HG02970 (cell line): ENCODE data around the gene ST8SIA5.

Experiments
- ATAC-seq: cut with Tn5 transposase; IDR thresholded peaks from one replicate; pipeline ENCODE4 v1.9.1; 2021; ENCODE audit warnings: mild to moderate bottlenecking, moderate library complexity, moderate number of reproducible peaks; ENCODE audit not compliant: unreplicated experiment, low FRiP score

Gene ST8SIA5

DNA sequence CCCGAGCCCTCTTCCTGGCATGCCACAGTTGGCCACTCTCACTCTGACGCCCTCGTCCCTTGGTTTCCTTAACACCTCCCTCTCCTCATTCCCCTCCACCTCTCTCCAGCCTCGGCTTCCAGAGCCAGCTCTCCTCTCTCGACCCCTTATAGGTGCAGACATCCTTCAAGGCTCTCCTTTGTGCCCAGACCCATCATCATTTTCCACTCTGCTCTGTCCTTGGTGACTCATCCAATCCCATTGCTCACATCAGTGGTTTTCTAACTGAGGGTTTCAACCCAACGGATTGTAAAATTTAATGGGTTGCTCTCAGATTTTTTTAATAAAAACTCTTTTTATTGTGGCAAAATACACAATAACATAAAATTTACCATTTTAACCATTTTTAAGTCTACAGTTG lies 6.2 kb downstream of the ST8SIA5 start:
- ATAC-seq: no peak

DNA sequence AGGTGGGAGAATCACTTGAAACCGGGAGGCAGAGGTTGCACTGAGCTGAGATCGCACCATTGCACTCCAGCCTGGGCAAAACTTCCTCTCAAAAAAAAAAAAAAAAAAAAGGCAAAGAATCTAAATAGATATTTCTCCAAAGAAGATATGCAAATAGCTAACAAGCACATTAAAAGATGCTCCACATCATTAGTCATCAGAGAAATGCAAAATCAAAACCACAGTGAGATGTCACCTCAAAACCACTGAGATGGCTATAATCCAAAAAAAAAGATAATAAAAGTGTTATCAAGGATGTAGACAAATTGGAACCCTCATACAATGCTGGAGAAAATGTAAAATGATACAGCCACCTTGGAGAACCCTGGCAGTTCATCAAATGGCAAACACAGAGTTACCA lies 8.4 kb downstream of the ST8SIA5 start:
- ATAC-seq: no peak

DNA sequence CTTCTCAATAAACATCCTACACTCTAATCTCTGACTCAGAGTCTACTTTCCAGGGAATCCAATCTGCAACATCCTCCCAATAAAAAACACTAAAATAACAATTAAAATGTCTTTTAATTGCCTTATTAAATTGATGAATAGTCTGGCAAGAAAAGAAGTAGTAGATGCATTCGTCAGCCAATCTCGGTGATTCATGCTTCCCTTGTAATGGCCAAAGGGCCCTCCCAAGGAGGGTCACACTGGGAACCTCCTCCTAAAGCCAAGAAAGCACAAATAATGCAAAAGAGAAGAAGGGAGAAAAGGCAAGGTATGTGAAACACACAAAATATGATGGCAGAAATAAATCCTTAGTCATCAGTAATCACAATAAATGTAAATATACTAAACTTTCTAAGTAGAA lies 16.8 kb downstream of the ST8SIA5 start:
- no peak for ATAC-seq

DNA sequence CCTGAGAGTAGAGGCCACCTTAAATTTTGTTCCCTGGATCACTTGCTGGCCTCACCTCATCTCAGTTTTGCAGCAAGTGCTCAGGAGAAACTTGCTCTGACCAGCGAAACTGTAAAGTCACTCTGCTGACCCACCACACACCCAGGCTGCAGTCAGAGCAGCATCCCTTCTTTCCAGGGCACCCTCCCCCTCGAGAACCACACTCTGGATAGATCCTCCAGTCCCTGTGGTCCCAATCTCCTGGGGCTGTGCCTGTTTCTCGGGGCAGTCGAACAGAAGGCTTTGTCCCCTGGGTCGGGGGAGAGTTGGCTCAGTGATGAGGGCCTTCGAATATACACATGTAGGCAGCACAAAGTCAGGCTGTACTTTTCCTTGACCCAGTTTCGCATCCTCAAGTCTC lies 18.4 kb downstream of the ST8SIA5 start:
- ATAC-seq: no peak

DNA sequence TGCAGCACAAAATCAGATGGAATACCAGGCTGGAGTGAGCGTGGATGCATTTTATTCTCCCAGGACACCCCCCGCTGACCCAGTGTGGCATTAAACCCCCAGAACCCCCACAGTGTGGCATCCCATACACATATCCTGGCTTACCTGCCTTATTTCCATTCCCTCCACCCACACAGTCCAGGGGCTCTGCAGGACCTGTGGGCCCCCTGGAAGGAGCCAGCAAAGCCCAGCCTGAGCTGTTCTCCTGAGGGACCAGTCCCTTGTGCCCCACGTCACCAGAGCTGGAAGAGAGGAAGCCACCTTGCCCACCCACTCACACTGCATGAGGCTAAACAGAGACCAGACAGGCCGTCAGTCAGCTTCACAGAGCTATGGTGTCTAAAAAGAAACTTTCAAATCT lies 20.1 kb downstream of the ST8SIA5 start:
- no peak for ATAC-seq

DNA sequence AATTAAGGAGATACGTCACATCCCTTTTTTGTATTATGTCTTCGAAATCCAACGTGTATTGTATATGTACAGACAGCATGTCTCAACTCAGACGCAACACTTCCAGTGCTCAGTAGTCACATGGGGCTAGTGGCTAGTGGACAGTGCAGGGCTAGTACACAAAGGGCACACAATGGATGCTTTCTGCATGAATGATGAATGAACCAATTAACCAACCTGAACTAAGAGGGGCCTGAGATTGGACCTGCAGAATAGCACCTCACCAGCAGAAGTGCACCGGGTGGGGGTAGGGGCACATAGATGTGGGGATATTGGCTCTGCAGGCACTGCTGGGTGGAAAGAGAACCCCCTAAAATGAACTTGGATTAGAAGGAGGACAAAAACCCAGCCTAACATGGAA lies 20.7 kb downstream of the ST8SIA5 start:
- ATAC-seq: no peak

DNA sequence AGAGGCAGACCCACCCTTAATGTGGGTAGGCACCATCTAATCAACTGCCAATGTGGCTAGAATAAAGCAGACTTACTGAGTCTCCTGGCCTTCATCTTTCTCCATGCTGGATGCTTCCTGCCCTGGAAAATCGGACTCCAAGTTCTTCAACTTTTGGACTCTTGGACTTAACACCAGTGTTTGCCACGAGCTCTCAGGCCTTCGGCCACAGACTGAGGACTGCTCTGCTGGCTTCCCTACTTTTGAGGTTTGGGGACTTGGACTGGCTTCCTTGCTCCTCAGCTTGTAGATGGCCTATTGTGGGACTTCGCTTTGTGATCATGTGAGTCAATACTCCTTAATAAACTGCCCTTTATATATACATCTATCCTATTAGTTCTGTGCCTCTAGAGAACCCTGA lies 21.9 kb downstream of the ST8SIA5 start:
- ATAC-seq: no peak

DNA sequence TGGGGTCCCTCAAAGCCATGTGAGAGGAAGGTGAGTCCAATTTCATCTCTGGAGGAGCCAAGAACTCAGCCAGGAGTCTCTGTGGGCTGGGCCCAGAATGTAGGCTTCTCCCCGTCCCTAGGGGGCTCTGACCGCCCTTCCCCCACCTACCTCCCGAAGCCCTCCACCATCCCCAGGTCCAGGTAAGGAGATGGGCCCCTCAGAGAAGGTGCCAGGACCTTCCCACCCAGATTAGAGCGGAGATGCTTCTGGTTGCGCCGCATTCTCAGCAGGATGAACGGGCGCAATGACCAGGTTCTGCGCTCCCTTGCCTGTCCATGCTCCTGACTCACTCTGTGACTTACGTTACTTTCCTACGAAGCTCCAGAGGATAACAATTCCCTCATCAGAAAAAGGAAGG lies 23.0 kb downstream of the ST8SIA5 start:
- no peak for ATAC-seq

DNA sequence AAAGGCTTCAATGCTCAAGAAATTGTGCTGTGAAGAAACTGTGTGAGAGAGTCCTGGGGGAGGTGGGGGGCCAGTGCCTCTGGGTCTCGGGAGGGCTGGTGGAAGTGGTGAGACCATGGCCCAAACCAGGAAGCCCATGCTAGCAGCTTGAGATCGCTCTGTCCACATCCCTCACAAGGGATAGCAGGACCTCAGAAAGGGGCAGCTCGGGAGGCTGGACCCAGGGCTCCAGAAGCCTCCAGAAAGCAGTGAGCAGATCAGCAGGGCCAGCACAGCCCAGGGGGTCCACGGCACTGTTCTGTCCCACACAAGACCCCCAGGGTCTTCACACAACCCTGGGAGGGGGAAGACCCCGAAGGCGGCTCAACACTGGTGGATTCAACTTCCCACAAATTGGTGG lies 24.1 kb downstream of the ST8SIA5 start:
- no peak for ATAC-seq

DNA sequence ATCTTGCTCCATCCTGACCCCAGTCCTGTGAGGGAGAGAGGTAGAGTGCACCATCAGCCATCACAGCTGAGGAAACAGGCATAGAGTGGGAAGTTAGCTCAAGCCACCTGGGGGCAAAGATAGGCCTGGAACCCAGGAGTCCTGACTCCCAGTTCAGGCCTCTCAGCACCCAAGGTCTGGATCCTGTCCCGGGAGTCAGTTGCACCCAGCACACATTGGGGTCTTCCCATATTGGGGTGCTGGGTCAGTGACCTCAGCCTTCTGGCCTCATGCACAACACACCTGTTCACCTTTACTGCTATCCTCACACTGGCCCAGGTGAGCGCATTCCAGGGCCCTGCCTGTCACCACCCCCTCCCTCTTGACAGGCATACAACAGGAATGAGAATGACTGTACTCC lies 24.7 kb downstream of the ST8SIA5 start:
- no peak for ATAC-seq

DNA sequence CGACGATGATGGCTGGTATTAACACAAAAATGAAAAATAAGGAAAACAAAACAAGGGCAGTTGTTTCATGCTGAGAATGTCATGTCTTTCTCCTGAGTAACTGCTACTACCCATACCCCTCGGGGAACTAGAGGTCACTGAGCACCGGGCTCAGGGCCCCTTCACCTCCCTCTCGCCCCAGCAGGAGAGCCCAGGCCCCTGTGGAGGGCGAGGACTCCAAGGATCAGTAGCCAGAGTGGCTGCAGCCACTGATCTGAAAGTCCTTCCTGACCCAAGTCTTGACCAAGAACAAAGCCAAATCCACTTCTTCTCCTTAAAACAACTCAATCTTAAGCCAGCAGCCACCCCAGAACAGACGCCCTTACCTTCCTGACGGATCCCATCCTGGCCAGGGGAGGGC lies 25.5 kb downstream of the ST8SIA5 start:
- no peak for ATAC-seq

DNA sequence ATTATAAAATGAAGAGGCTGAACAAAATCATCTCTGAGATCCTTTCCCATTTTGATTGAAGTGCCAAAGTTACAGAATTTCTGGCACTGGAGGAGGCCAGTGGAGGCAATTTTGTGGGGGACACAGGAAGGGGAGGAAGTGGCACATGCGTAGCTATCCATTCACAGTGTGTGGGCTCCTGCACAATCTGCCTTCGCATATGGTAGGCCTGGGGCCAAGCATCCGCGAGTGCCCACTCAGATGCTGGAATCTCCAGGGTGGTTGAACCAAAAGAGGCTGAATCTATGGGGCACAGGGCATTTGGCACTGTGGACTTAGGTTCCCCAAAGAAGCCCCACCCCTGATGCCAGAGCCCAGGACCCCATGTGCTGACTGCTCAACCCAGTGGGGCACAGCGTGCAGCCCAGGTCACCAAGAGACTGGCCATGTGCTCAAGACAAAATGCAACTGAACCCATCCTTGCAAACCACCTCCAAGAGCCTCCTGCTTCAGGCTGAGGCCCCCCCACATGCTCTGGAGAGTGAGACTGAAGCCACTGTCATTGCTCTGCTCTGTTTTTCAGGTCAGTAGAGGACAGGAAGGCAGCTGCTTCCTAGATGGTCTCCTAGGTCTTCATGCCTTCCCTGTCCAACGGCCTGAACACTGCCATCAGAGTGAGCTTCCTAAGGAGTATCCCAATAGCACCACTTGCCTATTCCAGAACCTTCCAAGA lies 28.5 kb downstream of the ST8SIA5 start:
- no peak for ATAC-seq

DNA sequence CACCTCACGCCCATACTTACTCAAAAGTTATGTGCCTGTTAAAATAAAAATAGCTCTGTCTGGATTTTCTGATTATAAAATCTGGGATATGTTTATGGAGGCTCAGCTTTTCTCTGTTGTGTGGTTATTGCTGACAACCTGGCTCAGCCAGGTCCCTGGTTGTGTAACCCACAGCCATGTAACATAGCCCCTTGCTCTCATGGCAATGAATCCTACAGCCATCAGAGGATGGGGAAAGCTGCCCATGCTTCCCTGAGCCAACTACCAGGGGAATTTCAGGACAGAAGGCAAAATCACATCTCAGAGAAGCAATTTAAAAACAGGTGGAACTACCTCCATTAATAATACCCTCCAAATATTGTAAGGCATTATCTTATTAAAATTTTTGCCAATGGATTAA lies 29.7 kb downstream of the ST8SIA5 start:
- ATAC-seq: no peak

DNA sequence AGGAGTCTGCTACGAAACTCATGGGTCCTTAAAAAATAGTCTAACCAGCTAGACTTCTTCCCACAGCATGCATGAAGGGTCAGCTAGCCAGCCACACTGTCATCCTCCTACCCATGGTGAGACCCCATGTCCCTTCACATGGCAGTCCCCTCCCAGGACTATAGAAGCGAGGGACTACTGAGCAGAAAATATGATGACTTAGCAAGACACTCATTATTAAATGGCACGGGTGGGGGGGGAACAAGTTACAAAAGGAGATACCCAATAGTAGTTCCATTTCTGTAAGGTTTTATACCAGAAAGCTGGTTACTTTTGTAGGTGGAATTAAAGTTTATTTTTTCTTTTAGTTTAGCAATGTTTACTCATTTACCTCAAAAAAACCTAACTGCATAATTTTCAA lies 31.5 kb downstream of the ST8SIA5 start:
- no peak for ATAC-seq

DNA sequence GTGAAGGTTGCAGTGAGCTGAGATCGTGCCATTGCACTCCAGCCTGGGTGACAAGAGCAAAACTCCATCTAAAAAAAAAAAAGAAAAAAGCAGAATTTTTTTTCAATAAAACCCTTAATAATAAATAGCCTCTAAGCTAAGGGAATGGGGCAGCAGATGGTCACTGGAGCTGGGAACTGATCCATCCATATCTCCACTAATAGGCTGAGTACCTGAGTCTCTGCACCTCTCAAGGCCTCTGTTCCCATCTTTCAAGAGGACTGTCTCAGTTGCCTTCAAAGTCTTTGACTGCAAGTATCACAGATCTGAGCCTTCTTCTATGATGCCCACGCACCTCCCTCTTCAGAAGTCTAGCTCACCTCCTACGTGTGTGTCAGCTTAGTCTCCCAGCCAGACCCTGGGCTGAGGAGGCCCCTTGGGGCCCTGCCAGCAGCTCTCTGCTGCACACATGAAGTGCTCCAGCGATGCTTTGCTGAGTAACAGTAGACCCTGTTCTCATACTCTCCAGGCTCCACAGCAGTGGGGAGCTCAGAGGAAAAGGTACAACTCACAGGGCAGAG lies 32.9 kb downstream of the ST8SIA5 start:
- no peak for ATAC-seq

DNA sequence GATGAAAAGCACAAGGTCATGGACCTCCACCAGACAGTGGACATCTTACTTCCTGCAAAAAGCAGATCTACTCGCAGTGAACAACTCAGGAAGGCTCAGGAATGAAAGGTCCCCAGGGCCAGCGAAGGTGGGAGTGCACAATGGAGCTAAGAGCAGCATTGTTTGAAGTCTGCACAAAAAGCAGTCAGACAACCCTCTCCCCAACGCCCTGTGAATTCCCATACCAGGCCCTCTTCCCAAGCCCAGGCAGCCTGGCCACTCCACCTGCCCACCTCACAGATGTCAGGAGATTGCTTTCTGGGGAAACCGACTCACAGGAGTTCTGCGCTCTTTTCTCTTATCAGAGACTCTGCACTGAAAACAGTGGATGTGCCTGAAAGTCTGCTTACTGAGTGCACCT lies 34.8 kb downstream of the ST8SIA5 start:
- no peak for ATAC-seq

DNA sequence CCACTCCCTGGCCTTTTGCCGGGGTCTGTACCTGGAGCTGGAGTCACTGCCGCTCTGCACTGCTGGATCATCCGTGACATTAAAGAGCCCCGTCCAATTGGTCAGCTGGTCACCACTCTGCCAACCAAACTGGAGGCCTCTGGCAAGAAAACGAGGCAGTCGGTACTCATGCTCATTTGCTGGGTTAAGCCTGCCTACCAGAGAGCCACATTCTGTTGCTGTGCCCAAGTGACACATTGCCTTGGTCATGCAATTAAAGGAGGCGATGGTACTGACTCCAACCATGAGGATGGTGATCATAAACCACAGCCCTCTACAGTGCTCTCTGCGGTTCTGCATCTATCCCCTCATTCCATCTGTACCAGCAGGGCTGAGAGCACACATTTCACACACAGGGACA lies 35.5 kb downstream of the ST8SIA5 start:
- ATAC-seq: no peak

DNA sequence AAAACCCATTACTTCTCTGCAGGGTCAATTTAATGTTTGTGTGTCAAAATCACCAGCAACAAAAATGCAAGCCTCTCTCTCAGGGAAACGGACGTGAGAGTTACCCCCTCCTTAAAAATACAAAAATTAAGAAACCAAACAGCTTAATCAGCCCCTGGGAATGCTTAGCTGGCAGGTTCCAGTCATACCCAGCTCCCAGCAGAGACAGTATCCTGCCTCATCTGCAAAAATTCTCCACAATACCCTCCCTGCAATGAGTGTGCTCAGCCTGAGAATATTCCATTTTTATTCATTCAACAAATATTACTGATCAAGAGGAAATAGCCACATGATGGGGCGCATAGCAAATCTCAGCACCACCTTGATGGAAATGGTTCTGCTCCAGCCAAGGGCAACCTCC lies 36.3 kb downstream of the ST8SIA5 start:
- ATAC-seq: no peak

DNA sequence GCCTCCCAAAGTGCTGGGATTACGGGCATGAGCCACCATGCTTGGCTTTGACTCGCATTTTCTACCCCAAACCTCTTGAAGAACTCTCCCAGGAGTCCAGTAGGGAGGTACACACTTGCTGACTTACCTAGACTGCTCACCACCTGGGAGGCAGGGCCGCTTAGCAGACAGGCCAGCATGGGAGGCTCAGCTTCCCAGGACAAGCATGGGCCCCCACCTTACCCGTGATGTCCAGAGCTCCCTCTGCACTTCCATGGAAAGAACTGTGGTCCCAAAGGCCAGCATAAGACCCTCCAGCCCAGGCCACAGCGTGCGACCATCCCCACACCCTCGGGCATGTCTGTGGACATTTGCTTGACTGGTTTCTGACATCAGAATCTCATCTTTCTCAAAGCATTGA lies 36.8 kb downstream of the ST8SIA5 start:
- ATAC-seq: no peak

DNA sequence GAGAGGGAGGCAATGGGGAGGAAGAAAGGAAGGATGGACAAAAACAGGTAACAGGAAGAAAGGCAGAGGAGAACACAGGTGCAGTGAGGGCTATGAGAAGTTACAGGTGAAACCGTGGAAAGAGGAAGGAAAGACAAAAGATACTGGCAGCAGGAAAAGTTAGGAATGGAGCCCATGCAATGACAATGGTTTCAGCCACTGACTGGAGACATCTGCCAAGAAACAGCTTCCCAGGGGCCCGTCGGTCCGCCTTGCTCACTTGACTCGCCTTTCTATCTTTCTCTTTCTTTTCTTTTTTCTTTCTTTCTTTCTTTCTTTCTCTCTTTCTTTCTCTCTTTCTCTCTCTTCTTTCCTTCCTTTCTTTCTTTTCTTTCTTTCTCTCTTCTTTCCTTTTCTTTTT lies 37.5 kb downstream of the ST8SIA5 start:
- no peak for ATAC-seq

DNA sequence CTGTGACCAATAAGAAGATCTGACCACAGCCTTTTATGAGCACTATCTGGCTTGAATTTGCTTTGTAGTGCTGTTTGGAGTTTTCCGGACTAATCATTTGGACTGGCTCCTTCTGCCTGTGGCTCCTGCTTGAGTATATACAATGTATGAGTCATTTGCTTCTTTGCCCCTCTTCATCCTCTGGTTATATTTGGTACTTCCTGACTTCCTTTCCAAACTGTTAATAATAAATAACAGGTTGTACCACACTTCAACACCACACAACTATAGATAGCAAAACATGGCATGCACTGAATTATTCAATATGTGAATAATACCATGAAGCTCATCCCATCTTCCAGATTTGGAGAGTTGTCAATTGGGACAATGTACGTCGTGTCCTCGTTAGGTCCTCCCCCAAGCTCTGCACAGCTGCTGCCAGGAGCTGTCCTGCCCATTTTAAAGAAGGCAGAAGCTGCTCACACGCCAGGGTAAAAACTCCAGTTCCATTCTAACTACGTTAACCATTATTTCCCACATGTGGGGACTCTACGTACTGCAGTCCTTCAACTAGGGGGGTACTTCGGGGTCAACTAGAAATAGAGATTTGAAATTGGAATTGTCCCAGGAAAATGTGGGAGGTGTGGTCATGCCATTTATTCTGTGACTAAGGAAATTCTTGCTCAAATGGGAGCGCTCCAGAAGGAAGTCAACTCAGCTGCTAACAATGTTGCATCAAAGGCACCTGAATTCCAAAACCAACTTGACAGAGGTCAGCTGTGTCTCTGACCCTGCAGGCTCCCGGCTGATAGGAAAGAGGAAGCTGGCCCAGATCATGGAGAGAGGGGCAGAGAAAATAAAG lies 38.1 kb downstream of the ST8SIA5 start:
- no peak for ATAC-seq

DNA sequence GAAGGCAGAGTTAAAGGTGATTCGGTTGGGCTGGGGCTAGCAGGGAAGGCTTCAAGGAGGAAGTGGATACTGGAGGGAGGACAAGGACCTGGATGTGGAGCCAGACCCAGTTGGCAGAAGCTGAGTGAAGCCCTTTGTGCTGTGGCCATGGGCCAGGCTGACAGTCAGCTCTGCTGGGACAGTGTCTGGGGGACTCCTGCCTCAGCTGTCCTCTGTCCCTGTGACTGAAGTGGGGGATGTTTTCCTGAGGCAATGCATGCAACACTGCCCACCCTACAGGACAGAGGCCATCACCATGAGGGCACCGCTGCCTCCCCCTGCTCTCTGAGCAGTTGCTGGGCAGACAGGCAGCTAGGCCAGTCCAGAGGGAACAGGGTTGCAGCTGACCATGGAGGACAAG lies 40.0 kb downstream of the ST8SIA5 start:
- no peak for ATAC-seq
